Measurements from ENCODE around the gene SLC35B1.
"Not testable (repeated sequence)": the region's sequence is repeated elsewhere in the genome, so short reads cannot be mapped to it uniquely, and the experiment has no call there.

Gene SLC35B1

DNA sequence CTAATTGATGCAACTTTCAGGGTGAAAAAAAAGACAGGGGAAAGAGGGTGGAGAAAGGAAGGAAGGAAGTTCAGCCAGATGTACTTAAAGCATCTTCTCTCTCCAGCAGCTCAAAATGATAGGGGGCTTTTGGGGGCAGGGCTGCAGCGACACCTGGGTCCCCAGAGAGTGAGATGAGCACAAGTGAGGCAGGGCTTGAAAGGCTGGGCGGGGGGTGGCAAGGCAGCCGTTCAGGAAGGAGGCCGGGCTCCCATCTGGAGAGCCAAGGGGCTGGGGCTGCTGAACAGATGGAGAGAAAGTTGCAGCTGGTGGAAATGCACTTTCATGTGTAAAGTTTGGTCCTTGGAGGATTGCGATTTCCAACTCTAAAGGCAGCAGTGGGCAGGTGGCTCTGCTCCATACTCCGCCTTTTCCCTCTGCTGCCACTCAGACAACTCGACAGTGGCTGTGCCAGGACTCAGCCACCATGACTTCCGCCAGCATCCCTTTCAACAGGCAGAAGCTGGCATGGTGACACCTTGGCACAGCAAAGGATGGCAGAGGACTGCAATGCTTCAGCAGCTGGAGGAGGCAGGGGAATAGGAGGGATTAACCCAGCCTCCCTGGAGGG is 7.7 kb downstream of the SLC35B1 start:
- DNase-seq = no peak

DNA sequence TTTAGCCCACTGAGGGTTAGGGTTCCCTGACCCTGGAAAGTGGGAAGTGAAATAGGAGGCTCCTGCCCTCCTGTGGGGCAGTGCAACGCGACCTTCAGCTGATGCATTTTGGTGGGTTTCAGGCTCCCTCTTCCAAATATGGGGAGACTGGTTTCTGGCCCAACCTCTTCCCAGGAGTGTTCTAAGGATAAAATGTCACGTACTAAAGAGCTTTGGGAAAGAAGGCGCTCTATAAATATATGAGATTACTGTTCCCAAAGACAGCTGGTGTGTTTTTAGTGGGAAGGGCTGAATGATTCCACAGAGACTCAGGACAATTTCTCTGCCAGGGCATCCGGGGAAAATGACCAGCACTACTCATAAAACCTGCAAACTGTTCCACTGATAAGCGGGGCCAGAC is 9.8 kb downstream of the SLC35B1 start:
- DNase-seq = no peak

DNA sequence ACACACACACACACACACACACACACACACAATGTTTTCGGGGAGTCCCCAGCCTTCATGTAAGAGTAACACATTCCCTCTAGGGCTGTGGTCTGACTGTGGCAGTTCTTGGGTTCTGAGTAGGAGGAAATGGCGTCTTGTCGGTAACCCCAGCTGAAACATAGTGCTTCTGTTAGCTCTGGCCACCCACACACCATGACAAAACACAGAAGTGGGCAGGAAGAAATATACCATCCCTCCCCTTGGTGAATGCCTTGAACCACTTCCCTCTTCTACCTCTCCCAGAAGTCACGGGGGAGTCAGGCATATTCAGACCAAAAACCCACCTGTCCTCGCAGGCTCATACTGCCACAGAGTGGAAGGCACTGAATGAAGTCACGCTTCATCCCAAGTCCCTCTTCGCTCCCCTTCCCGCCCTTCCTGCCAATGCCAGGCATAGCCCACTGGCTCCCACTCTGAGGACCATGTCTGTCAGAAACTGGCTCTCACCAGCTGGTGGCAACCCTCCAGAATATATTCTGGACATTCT is 11.5 kb downstream of the SLC35B1 start:
- DNase-seq = peak; percentile 79

DNA sequence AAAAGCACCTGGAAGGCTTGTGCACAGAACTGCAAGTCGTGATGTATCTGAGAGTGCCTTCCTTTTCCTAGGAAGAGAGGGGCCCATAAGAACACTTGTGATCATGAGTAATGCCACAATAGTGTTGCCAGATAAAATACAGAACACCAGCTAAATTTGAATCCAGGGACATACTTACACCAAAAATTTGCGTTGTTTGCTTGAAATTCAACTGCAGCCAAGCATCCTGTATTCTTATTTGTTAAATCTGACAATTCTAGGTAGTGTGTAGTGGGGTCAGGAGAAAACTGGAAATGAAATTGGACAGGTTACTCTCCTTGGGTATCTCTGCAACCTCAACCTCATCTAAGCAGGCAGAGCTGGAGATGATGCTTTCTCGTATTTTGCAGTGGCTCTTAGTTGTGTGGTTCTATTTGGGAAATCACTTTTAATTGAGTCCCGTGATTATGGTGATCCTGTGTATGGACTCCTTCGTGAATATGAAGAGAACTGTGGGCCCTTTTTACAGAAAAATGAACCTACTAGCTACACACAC is 12.0 kb downstream of the SLC35B1 start:
- no peak for DNase-seq

DNA sequence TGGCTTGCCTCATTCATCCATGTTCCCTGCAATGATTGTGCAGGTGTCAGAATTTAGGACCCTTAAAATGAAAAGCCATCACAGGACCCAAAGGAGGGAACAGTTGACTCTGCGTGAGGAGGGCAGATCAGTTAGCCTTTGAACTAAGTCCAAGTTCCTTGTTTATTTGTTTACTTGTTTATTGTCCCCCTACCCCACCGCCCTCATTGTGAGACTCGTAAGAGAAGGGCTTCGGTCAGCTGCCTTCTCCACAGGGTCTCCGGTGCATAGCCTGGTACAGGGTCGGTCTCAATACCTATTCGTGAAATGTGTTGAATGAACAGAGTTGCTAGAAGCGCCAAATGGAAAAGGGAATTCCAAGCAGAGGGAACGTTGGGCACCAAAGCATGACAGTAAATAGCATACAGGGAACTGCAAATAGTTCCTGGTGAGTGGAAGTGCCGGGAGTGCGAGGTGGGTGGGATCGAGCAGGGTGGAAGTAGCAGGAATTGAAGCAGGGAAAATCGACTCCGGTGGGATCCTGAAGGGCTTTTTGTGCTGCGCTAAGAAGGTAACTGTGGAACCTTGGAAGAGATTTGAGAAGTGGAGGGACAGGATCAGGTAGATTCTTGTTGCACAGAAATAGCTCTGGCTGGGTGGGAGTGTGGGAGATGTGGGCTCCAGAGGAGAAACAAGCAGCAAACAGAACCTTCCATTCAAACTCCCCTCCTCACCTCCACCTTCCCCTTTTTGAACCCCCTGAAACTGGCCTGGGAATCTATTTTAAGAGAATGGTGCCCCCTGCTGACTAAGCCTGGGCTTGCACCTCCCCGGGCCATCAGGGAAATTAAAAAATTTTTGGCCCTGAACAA is 12.7 kb downstream of the SLC35B1 start:
- DNase-seq = peak; percentile 63

DNA sequence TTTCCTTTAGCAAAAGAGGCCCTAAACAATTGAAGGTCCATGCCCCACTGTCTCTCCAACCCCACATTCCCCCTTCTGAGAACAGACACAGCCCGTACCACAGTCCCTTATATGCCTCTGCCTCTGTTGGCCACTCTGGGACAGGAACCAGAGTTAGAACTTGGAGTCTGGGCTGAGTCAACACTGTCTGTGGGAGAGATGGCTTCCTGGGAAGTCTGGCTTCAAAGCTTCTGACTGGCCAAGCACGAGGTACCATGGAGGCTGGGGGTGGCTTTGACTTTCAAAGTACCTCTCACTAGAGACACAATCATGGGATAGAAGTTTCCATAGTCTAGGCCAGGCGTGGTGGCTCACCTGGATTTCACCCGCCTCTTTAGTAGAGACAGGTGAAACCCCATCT is 15.0 kb downstream of the SLC35B1 start:
- no peak for DNase-seq

DNA sequence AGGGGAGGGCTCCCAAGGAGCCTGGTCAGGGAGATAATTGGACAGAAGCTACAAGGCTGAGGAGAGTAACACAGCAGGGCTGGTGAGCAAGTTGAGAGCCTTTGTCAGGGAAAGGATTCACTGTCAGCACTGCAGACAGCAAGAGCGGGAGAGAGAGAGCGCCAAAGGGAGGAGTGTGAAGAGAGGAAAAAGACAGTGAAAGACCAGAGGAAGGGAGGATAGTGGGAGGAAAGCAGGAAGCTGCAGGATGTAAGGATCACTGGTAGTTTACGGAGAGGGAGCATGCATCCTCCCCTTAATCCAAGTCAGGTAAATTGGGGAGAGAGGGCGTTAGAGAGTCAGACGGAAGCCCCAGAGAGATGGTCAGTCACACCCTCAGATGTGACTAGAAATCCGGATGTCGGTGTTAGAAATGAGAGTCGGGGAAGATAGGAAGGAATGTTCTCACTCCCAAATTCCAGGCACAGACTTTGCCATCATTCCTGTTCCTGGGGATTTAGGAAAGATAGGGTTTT is 16.0 kb downstream of the SLC35B1 start:
- no peak for DNase-seq

DNA sequence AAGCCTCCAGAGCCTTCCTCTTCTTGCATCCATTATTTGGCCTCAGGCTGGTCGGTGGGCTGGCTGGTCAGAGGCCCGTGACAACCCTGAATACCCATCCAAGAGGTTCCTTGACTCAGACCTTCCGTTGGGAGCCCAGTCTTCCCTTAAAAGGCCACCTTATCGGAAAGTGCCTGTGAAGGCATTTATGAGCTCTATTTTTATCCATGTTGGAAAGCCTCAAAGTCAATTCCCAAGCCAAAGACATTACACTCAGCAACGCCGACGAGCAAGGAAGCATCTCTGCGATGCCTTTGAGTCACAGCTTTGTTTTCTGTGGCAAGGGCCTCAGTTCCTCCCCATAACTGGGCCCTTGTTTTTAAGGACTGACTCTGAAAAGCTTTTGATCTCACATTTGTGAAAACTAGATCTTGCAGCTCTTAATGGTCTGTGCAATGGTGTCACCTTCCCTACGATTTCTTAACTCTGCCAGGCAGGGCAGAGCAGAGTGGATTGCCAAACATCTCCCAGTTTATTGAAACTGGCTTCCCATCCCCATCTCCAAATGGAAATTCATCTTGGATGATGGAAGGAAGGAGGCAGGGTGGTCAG is 16.6 kb downstream of the SLC35B1 start:
- DNase-seq = no peak

DNA sequence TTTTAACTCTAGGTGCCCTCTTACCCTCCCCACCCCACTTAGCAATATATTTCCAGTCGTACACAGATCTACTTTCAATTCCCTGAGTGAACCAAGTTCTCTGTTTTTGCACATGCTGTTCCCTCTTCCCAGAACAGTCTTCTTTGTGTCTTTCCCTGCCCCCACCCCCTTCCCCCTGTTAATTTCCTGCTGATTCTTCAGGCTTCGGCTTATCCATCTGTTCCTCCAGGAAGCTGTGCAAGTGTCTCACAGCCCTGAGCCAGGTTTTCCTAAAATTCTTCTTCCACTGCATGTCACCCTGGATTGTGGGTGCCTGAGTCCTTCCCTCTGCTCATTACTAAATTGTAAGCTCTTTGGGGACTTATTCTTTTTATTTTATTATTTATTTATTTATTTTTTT is 17.5 kb downstream of the SLC35B1 start:
- no peak for DNase-seq

DNA sequence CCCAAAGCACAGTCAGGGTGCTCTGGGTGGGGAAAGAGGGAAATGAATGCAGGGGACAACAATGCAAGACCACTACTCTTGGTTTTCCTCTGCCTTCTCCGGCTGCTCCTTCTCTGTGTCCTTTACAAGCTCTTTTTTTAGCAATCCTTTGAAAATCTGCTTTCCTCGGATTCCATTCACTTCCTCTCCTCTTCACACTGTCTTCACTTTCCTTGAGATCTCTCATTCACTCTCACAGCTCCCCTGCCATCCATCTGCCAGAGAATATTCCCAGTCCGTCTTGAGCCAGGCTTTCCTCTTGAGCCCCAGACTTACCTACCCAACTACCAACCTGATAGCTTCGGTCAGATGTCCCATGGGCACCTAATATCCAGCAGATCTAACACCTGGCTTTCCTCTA is 18.9 kb downstream of the SLC35B1 start:
- no peak for DNase-seq

DNA sequence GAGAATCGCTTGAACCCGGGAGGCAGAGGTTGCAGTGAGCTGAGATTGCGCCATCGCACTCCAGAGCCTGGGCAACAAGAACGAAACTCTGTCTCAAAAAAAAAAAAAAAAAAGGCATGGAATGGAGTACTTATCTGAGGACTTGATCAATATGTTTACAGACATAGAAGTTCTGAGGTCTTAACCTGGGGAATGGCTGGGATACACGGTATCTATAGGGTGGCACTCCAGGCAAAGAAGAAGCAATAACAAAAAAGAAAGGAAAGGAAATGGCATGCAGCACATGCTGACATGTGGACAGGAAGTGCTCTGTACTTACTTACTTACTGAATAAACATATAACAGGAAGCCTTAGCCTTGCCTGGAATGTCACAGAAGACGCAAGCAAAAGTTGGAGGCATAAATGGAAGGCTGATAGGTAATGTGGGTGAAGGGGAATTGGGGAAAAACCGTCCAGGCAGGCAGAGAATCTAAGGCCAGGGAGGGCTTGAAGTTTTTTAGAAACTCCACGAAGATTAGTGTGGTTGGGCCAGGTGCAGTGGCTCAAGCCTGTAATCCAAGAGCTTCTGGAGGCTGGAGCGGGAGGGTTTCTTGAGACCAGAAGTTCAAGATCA is 19.8 kb downstream of the SLC35B1 start:
- no peak for DNase-seq

DNA sequence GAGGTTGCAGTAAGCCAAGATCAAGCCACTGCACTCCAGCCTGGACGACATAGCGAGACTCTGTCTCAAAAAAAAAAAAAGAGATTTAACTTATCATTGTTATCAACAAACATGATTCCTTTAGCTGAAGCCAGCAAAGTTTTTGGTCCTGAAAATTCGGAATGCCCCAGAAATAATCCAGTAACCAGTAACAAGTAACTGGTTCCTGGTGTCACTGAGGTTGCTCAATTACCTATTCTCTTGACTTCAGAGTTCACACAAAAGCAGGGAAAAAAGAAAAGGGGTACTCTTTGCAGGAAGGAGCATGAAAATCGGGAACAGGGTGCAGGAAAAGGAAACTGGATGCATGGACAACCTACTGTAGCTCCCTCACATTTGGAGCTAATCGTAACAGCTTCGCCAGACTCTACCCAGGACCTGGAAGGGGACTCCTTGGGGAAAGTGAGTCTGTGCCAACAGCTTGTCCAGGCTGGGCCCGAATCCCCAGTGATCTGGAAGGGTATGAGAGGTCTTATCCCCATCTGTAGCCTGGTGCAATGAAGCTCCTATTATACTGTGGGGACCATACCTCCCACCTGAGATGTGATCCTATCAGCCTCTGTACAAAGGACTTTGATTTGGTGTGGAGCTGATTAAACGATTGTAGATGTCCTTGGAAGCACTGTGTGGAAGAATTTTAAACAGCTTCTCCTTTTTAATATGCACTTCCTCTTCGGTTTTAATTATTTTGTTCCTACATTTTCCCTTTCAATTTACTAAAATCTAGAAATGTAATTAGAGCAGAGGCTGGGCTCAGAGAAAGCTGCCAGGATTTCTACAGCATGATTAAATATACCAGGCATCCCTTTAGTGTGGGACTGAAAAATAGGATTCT is 26.4 kb downstream of the SLC35B1 start:
- DNase-seq = no peak

DNA sequence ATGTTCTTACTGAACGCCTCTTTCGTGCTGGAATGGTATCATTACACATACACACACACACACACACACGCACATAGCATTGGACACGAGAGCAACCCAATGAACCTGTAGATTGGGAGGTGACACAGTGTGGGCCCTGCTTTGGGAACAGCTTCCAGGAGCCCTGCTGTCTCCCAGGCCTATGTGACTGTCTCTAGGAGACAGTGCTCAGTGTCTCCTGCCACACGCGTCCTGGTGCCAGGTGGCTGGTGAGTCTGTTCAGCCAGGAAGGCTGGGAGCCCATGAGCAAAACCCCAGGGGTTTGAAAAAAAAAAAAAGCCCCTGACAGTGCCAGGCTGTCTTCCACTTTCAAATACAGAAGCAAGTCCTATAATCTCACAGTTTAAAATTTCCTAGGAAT is 27.4 kb downstream of the SLC35B1 start:
- DNase-seq = no peak

DNA sequence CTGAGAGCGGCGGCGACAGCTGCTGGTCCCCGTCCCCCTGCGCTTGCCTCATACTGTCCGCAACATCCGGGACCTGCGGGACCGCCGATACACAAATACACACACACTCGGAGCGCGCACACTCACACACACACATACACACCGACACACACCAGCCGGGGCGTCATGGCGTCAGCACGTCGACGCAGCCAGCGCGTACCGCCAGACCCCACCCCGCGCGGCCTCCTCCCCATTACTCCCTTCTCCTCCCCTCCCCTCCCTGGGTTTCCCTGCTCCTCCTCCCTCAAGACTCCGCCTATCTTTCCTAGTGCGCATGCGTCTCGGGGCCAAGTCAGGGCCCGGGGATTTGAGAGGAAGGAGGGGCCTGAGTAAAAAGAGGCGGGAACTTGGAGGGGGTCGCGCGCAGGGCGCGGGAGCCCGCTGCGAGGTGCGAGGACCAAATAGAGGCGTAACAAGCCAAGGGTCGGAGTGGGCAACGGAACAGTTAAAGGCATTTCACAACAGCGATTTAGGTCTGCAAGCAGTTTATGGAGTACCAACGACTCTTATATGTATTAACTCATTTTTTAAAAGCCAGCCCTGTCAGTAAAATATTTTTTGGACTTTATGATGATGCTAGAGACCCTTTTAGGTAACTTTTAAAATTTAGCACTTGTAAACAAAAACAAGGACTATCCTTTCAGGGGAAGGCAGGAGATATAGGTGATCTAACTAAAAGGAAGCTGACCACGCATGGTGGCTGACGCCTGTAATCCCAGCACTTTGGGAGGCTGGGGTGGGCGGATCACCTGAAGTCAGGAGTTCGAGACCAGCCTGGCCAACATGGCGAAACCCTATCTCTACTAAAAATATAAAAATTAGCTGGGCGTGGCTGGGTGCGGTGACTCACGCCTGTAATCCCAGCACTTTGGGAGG is 29.6 kb downstream of the SLC35B1 start, which contains the start of gene SPOP:
Gene SPOP (minus strand): TSS at position 165 of the 915 bp plus-strand sequence. CDS start 55,287 bp downstream, outside the sequence.
- peak; percentile 99 for DNase-seq

DNA sequence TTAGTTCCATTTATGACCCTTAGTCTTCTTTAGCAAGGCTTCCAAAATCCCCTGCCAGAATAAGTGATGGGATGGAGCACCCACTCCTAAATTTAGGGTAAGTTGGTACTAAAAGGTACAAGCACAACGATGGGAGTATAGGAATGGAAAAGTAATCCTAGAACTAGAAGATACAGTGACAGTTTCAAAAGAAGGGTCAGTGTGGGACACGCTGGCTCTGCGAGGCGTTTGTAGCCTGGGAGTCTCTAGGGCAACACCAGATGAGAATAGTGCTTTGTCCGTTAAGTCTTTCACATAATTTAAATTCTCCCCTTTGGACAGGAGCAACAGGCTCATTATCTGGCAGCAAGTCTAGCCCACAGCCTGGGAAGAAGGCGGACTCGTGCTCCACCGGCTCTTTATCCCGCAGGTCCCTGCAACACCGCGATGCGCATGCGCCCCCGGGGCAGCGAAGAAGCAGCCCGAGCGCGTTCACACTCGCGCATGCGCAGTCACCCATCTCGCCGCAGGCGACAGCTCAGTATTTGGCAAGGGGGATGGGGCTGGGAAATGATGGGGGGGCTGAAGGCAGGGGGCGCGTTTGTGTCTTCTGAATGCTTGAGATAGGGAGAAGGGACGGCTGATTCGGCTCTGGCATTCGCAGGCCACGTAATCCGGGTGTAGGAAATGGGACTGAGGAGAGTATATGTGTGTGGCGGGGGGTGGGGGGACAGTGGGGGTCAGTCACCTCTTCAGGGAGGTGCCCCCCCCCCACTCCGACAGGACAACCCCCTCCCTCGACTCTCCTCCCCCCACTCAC is 30.4 kb downstream of the SLC35B1 start:
- peak; percentile 97 for DNase-seq

DNA sequence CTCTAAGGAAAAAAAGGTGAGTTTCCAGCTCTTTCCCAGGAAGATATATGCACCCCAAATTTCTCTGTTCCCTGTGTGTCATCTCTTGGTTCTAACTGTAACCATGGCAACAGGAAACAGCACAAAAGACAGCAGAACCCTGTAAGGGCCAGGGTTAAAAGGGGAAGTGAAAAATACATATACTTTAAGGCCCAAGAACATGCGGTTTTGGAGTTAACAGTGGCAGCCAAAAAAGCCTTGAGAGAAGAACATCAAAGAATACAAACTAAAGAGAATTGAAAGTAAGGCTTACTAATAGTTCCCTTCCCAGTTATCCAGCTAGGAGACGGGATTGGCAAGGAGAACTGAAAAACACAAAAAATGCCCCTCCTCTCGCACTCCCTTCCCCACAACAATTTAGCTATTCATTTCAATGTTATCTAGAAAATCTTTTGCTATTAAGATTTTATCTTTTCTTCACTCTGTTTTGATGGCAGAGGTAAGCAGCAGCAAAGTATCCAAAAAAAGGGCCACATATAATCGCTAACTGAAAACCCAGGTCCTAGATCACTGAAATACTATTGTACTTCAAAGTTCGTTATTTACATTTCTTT is 31.4 kb downstream of the SLC35B1 start:
- DNase-seq = peak; percentile 74

DNA sequence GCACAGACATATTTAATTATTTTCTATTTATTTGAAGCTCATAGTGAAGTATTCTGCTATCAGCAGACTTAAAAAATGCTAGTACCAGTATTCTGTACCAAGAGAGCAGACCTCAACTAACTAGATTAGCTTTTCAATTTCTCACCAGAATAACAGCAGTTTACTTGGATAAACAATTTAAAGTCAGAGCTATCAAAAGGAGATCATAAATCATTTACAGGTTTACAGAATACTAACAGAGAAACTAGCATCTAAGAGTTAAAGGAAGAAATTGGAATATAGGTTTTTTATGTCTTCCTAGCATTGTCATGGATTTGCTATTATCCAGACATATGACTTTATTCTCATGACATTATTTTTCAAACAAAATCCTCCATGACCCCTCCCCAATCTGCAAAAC is 33.3 kb downstream of the SLC35B1 start:
- DNase-seq = no peak

DNA sequence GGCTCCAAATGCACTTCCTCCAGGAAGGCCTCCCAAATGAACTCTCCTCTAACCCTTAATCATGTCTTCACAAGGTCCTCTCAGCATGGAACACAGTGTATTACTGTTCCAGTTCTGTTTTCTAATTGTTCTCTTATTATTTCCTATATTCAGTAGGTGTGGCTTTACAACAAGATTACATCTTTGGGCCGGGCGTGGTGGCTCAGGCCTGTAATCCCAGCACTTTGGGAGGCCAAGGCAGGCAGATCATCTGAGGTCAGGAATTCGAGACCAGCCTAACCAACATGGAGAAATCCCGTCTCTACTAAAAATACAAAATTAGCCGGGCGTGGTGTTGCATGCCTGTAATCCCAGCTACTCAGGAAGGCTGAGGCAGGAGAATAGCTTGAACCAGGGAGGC is 34.1 kb downstream of the SLC35B1 start:
- not testable (repeated sequence) for DNase-seq

DNA sequence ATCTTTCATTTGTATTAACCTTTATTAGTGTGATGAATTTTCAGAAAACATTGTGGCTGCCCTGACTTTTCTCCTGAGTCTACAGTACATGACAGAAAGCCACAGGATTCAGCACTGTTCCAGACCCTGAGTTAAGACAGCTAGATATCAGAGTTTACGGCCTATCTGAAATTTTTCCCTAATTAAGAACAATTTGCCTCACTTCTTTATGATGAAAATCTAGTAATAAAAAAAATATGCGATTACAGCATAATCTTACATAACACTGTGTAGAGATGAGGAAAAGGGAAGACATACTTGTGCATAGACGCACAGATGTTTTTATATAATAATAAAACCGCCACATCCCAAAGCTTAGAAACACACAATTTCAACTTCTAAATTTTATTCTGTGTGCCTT is 37.1 kb downstream of the SLC35B1 start:
- DNase-seq = no peak

Data from activated CD4-positive, alpha-beta T cell treated with anti-CD3 and anti-CD28 coated beads, Interleukin-2, amount 50 U/mL, for 16 hours (primary cell).